HG02840 (cell line): ENCODE results near the gene SZT2.

Experiments
- ATAC-seq: cut with Tn5 transposase; IDR thresholded peaks from one replicate; pipeline ENCODE4 v1.9.1; 2021; ENCODE audit warnings: mild to moderate bottlenecking, moderate library complexity, moderate number of reproducible peaks; ENCODE audit not compliant: unreplicated experiment, low FRiP score

Gene SZT2

DNA sequence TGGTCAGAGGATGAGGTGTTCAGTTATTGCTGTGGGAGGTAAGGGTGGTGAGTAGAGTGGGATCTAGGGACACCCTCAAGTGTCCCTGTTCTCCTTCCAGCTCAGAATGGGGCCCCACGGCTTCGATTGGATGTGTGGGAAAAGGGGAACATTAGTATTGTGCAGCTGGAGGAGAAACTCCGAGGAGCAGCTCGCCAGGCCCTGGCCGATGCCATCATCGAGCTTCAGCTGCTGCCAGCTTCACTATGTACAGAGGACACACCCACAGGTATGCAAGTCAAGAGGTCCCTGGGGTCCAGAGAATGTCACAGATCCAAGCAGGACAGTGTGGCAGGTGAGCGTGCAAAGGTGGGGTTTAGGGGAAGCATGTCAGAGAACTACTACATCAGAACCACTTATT lies 50.1 kb downstream of the SZT2 start:
- no peak for ATAC-seq

DNA sequence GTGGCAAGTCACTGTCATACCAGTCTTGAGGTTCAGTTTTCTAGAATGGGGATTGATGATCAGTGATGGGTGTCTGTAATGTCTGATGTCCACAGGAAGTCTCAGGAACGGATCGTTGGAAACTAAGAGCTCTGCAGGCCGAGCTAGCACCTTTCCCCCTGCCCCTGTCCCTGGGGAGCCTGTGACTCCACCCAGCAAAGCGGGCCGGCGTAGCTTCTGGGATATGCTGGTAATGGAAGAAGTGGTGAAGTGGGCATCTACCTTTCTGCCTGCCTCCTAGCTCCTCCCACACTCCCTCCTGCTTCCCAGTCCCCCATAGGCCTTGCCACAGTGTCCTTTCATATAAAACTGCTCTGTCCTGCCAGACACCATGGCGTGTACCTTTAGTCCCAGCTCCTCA lies 50.7 kb downstream of the SZT2 start:
- ATAC-seq, result no peak

DNA sequence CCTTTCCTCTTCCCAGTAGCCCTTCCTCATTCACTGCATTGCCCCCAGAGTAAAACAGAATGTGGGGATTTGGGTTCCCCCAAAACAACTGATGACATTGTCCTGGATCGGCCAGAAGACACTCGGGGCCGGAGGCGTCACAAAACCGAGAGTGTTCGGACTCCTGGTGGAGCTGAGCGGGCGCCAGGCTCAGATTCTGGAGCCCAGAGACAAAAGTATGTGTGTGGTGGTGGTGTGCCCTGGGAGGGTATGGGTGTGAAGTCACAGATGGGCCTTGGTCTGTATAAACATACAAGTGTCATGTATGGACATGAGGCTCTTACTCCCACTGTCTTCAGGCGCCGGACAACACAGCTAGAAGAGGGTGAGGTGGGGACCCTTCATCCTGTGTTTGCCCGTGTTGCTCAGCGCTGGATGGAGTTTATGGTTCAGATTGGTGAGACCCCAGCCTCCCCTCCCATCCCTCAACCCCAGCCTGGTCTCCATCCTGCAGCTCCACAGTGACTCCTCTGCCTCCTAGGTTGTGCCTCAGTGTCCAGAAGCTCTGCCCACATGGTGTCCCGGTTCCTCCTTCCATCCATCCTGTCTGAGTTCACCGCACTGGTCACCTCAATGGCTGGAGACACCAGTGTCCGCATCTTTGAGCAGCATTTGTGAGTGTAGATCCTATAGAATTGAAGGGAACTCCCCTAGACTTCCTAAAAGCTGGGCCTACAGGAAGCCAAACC lies 51.6 kb downstream of the SZT2 start:
- ATAC-seq, result no peak

DNA sequence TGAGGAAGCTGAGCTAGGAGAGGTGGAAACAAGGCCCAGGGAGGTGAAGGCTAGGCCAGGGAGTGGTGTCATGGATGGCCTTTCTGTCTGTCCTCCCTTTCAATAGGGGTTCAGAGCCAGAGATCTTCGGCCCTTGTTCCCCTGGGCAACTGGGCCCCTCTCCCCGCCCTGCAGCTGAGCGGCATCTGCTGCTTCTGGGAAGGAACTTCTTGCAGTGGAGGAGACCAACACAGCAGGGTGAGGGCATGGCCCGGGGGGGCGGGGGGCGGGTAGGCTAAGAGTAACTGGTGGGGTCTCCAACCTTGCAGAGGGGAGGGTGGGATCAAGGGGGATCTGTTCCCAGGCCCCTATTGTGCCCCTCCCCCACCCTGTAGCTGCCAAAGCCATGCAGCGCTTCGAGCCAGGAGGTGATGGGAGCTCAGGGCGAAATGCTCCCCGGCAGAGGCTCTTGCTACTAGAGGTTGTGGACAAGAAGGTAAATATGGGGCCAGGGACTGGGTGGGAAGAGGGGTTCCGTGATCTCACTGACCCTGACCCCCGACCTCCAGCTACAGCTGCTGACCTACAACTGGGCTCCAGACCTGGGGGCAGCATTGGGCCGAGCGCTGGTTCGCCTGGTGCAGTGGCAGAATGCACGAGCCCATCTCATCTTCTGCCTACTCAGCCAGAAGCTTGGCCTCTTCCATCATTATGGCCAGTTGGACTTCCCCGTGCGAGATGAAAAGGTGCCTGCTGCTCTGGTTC lies 52.4 kb downstream of the SZT2 start:
- ATAC-seq, result no peak

DNA sequence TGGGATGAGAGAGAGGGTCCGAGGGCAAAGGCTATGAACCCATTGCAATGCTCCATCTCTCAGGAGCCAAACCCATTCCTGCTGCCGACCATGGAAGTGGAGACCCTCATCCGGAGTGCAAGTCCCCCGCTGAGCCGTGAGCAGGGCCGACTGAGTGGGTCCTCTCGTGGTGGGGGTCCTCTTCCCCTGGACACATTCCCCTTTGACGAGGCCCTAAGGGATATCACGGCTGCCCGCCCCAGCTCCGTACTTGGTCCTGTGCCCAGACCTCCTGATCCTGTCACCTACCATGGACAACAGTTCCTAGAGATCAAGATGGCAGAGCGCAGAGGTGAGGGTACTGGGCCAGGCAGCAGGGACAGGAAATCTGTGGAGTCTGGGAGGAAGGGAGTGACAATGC lies 53.1 kb downstream of the SZT2 start:
- no peak for ATAC-seq

DNA sequence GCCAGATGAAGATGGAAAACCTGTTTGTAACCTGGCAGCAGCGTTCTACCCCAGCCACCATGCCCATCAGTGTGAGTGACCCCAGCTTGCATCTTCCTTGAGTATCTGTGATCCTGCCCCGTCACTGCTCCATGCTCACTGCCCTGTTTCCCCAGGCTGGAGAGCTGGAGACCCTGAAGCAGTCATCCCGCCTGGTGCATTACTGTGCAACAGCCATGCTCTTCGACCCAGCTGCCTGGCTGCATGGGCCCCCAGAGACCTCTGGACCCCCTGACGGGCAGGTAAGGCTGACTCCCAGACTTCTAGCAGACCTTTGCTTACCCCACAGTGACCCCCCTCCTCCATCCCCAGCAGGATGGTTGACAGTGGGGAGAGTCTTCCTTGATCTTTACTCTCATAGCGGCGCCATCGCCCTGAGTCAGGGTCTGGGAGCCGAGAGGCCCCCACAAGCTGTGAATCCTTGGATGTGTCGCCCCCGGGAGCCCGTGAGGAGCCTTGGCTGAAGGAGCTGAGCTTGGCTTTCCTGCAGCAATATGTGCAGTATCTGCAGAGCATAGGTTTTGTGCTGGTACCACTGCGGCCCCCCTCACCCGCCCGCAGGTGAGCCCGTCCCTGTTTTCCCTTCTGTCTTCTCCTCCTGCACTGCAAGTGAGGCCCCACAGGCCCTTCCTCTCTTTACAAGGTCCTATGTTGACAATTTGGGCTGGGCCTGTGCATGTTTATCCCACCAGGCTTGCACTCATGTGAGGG lies 53.7 kb downstream of the SZT2 start:
- no peak for ATAC-seq

DNA sequence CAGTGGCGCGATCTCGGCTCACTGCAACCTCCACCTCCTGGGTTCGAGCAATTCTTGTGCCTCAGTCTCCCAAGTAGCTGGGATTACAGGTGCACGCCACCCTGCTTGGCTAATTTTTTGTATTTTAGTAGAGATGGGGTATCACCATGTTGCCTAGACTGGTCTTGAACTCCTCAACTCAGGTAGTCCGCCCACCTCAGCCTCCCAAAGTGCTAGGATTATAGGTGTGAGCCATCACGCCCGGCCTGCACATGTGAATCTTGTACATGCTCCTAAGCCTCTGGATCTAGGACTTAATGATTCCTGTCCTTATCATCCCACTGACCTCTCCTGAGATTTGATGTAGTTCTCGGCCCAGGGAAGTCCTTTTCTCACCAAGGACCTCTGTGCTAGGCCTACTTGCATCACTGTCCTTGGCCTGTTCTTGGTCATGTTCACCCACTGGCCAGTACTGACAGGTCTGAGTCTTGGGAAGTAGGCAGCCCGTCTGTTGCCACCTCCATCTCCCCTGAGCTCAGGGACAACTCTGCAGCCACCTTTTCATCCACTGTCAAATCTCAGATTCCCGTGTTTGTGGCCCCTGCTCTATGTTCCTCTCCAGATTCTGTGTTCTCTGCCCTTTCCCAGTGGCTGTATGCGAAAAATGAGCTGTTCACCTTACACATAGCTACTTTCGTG lies 54.6 kb downstream of the SZT2 start:
- no peak for ATAC-seq

DNA sequence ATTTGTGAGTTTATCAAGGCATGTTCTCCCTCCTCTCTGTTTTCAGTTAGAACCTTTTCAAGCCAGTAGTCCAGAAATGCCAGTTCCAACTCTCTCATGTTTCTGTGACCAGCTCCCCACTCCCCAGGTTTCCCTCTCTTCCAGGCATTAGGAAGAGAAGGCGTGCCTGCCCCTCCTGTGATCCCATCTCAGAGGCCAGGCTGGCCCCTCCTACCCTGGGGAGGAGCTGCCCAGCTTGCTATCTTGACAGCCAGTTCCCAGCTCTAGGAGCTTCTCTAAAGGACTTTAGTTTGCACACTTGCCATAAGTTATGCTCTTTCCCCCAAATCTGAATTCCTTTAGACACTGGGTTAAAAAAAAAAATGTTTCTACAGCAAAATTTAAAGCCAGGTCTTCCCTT lies 55.1 kb downstream of the SZT2 start:
- no peak for ATAC-seq

DNA sequence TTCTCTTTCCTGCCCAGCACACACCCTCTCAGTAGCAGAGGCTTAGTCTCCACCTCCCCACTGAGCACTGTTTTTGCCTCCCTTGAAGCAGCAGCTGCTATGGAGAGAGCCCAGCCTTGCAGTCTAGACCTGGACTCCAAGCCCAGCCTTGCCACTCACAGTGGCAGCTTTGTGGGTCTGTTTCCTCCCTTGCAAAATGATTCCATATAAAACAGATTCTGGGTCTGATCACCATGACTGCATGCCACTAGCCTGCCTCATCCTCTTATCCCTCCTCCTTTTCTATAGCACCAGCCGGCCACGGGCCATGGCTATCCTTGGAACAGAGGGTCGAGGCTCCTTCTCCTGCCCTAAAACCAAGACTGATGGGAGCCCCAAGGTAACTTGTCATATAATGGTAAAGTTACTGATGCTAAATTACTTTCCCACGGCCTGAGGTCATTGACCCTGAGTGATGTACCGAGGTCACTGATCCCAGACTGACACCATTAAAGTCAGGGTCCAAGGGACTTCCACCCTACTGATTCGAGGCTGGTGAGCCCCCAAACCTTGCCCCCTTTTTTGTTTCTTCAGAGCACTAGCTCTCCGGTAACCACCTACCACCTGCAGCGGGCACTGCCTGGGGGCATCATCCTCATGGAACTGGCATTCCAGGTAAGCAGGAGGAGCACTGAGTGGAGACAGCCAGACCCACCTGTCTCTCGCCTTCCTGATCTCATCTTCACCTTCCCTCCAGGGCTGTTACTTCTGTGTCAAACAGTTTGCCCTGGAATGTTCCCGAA lies 56.1 kb downstream of the SZT2 start:
- ATAC-seq, result no peak

DNA sequence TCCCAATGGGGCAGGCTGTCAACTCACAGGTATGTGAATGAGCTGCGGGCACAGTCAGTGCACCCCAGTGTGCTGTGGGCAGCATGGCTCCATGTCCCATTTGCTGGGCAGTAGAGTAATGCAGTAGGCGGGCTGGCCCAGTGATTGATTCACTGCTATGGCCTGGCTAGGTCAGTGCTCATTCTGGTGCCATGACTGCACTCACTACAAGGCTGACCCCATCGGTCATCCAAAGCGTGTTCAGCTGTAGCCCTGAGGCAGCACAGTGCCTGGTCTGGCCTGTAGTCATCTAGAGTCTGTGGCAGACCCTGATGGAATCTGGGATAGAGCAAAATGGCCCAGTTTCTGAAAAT lies 56.7 kb downstream of the SZT2 start:
- no peak for ATAC-seq

DNA sequence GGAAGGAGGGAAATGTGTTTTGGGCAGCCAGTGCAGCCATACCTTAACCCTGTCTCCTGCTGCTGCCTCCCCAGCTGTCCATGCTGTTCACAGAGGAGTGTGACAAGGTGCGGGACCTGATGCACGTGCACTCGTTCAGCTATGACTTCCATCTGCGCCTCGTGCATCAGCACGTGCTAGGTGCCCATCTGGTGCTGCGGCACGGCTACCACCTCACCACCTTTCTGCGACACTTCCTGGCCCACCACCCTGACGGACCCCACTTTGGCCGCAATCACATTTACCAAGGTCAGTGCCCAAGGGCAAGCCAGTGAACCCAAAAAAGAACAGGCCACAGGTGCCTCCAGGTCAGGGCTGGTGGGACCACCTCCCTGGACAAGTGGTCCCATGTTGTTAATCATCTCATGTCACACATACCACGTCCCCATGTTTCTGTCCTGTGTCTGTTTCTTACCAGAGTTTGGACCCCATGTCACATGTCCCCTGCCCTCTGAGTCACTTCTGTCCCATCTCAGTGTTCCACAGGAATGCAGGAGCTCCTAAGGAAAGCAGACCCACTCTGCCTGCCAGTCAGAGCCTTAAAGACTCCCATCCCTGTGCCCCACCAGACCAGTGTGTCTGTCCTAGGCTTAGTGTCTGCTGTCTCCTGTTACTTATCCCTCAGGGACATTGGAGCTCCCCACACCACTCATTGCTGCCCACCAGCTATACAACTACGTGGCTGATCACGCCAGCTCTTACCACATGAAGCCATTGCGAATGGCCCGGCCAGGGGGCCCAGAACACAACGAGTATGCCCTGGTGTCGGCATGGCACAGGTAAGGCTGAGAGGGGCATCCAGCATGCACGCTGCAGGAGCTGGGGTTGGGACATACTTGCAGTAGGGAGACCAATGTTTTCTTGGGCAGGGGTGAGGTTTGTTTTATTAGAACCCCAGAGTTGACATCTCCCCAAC lies 57.5 kb downstream of the SZT2 start:
- ATAC-seq, result no peak

DNA sequence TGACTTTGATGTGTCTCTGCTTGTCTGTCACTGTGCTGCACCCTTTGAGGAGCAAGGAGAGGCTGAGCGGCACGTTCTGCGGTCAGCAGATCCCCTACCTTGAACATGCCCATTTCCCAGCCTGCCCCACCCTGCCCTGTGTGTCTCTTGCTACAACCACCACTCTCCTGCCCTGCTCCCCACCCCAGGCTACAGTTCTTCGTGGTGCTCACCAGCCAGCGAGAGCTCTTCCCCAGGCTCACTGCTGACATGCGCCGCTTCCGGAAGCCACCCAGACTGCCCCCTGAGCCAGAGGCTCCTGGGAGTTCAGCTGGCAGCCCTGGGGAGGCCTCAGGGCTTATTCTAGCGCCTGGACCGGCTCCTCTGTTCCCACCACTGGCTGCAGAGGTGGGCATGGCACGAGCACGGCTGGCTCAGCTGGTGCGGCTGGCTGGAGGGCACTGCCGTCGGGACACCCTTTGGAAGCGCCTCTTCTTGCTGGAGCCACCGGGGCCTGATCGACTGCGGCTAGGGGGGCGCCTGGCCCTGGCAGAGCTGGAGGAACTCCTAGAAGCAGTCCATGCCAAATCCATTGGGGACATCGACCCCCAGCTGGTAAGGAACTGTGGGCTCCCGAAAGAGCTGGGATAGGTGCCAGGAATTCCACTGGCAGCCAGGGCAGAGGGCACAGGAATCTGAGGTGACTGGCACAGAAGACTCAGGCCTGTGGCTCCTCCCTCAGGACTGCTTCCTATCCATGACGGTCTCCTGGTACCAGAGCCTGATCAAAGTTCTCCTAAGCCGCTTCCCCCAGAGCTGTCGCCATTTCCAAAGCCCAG lies 58.4 kb downstream of the SZT2 start:
- ATAC-seq, result no peak

DNA sequence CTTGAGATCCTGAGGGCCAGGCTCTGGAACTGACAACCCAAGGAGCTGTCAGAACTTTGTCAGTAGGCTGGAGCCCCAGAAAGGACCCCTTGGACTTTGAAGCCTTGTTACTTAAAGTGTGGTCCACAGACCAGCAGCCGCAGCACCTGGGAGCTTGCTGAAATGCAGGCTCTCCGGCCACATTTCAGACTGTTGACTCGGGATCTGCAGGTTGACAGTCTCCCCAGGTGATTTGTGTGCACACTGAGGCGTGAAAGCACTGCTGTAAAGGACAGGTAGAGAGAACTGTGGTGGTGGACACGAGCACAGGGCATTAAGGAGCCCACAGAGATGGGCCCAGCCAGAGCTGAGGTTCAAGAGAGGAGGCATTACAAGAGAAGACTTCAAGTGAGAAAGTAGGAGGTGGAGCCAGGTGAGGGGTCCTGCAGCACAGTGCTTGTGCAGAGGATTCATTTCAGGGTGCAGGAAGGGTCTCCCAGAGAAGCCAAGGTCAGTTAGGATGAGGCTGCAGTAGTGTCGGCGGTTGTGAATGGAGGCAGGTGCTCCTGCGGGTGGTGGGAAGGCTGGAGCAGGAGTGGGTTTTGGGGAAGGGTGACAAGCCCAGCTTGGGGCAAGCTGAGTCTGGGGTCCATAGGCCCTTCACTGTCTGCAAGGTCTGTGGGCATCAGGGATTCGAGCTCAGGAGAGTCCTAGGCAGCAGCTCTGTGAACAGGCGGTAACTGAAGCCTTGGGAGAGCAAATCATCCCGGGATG lies 59.4 kb downstream of the SZT2 start:
- ATAC-seq, result no peak

DNA sequence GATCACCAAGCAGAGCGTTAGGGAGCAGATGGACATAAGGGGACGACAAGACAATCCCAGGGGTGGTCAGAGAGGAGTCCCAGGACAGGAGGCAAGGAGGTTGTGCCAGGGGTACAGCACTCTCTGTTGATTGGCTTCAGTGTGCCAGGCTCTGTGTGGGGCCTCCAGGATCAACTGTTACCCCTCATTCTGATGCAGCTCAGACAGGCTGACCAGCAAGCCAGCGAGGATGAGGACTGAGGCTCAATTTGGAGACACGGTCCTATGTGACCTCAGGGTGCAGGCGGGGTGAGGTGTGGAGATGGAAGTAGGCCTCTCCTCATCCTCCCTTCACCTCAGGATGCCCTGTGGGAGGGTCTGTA lies 60.0 kb downstream of the SZT2 start:
- ATAC-seq, result no peak

DNA sequence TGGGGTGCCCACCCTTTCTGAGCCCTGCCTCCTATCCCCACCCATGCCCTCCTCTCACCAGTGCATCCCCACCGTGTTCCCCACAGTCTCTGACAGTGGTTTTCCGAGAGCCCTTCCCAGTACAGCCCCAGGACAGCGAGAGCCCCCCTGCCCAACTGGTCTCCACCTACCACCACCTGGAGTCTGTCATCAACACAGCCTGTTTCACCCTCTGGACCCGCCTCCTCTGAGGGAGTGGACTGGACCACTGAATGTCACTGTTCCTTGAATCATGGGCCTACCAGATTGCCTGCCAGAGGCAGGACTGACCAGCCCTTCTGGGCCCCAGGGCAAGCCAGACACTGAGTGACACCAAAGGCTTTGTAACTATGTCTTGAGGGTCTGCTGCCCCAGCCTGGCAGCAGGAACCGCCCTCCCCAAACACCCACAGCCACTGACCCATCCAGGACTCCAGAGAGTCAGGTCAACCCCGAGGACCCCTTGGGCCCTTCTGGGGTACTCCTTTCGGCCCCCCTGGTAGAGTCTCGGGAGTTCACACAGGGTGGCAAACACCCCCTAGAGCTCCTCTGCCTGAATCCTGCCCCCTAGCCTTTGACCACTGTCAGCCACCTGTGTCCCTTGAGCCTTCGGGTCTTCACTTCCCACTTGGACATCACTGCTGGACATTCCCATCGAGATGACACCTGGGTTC lies 60.7 kb downstream of the SZT2 start:
- no peak for ATAC-seq

DNA sequence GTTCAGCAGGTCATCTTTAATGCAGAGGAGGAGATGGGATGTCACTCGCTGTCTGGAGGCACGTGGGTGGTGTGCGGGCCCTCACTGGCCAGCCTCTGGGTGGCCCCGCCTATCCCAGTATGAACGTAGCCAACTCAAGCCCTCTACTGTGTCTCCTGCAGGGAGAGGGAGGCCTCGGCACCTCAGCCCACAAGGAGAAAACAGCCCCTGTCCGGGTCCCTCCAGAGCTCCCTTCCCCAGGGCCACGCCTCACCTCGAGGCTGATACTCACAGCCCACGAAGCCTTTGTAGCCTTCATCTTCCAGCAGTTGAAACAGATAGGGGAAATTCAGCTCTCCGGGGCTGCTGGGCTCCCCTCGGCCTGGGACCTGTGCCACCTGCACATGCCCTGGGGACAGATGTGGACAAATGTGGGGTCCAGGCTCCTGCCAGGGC lies 61.5 kb downstream of the SZT2 start:
- no peak for ATAC-seq
